Measurements from ENCODE around the gene PACSIN2.

The PACSIN2 gene

GRCh38 chr22:42878561-42879305 lies 136.2 kb downstream of the PACSIN2 start:
- H3K9me3 ChIP-seq = no peaks in the 10 kb centered on the region
- no peak overlapping the region for H3K4me3 ChIP-seq
- intact Hi-C loops (cut with DNase I; ENCODE audit: low total_unique reads) = no loop called here
- TF ChIP-seq, protein P1, sequence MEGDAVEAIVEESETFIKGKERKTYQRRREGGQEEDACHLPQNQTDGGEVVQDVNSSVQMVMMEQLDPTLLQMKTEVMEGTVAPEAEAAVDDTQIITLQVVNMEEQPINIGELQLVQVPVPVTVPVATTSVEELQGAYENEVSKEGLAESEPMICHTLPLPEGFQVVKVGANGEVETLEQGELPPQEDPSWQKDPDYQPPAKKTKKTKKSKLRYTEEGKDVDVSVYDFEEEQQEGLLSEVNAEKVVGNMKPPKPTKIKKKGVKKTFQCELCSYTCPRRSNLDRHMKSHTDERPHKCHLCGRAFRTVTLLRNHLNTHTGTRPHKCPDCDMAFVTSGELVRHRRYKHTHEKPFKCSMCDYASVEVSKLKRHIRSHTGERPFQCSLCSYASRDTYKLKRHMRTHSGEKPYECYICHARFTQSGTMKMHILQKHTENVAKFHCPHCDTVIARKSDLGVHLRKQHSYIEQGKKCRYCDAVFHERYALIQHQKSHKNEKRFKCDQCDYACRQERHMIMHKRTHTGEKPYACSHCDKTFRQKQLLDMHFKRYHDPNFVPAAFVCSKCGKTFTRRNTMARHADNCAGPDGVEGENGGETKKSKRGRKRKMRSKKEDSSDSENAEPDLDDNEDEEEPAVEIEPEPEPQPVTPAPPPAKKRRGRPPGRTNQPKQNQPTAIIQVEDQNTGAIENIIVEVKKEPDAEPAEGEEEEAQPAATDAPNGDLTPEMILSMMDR (IDR thresholded peaks at IDR 0.05) = no peak
- H3K4me1 ChIP-seq = peaks cover 0 to 14% (median 0%) of the 10 kb centered on the region in 4 donors
- H3K27ac ChIP-seq = no peak overlapping the region
- H3K27me3 ChIP-seq = no peaks in the 10 kb centered on the region
- H3K36me3 ChIP-seq = peaks cover 95 to 99% (median 95%) of the 10 kb centered on the region in 3 donors
- no peak for DNase-seq

DNA sequence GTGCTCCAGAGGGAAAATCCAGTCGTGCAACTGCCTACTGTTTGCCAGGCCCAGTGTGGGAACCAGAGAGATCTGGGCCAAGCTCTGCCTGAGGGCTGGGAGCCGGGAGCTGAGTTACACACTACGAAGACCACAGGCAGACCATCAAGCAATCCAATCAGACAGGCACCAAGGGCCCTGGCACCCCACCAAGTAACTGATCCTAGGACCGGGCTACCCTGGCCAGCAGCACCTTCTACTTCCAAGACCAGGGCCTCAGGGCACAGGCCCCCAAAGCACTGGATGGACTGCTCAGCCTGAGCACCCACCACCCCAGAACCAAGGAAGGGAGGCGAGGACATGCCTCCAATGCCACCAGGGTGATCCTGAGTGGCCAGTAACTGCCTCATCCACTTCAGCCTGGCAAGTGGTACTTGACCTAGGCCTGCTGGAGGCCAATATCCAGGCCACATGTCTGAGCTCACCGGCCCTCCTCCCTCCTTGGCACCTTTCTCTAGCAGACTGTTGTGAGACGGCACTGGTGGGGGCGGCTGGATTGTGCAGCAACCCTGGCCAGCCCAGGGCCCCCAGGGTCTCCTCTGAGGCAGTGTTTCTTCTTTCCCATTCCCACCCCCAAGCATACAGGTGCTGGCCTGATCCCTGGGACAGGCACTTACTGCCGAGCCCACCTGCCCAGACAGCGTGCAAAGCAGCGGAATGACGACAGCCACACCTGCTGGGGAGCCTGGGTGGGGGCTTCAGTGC lies 137.2 kb downstream of the PACSIN2 start:
- Histone ChIP-seq H3K4me1 (peaks cover 0 to 14% (median 0%) of the 10 kb centered on the region in 4 donors), H3K27ac (no peak overlapping the region), H3K9me3 (no peaks in the 10 kb centered on the region), H3K27me3 (no peaks in the 10 kb centered on the region), H3K4me3 (no peak overlapping the region), H3K36me3 (peaks cover 95 to 99% (median 96%) of the 10 kb centered on the region in 3 donors)
- intact Hi-C loops (cut with DNase I; ENCODE audit: low total_unique reads) = no loop called here
- no peak for DNase-seq
- TF ChIP-seq, protein P1 (IDR thresholded peaks at IDR 0.05) = no peak

DNA sequence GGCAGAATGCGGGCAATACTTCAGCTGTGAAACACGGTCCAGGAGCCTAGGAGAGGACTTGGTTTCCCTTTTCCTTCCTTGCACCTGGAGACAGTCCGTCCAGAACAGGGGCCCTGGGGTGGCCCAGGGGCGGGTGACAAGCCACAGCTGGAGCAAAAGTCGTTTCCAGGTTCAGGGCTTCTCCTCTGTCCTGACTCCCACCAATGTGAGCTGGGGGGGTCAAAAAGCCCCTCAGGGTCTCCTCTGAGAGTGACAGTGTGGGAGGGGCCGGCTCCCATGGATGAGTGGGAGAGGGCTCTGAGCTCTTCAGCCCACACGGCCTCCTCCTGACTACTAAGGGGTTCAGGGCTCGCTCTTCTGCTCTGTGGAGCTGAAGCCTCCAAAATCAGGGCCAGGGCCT lies 137.8 kb downstream of the PACSIN2 start:
- Histone ChIP-seq H3K36me3 (peaks cover 95 to 99% (median 97%) of the 10 kb centered on the region in 3 donors), H3K4me1 (peaks cover 0 to 14% (median 0%) of the 10 kb centered on the region in 4 donors), H3K4me3 (no peak overlapping the region), H3K27ac (no peak overlapping the region), H3K27me3 (no peaks in the 10 kb centered on the region), H3K9me3 (no peaks in the 10 kb centered on the region)
- TF ChIP-seq, protein P1 (IDR thresholded peaks at IDR 0.05) = no peak
- intact Hi-C loops (cut with DNase I; ENCODE audit: low total_unique reads) = no loop called here
- DNase-seq = no peak

- no peak overlapping the region for H3K4me3 ChIP-seq
- peaks cover 94 to 99% (median 95%) of the 10 kb centered on the region in 3 donors for H3K36me3 ChIP-seq
- H3K4me1 ChIP-seq = peaks cover 0 to 9% (median 0%) of the 10 kb centered on the region in 4 donors
- H3K27me3 ChIP-seq = no peaks in the 10 kb centered on the region
- DNase-seq = no peak
- TF ChIP-seq, protein P1 (IDR thresholded peaks at IDR 0.05) = no peak
- H3K9me3 ChIP-seq = no peaks in the 10 kb centered on the region
- intact Hi-C loops (cut with DNase I; ENCODE audit: low total_unique reads) = no loop called here
- no peak overlapping the region for H3K27ac ChIP-seq
Measured at GRCh38 chr22:42876041-42876440, 138.9 kb downstream of the PACSIN2 start.

DNA sequence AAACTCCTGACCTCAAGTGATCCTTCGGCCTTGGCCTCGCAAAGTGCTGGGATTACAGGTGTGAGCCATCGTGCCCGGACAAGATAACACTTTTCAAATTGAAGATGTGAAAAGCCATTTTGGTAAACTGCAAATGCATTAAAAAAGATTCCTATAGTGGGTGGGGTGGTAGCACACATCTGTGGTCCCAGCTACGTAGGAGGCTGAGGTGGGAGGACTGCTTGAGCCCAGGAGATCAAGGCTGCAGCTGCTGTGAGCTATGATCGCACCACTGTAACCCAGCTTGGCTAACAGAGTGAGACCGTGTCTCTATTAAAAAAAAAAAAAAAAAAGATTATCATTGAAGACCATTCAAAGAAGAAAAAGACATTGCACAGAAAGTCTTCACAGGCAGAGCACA lies 140.9 kb downstream of the PACSIN2 start:
- TF ChIP-seq, protein P1 (IDR thresholded peaks at IDR 0.05) = no peak
- Histone ChIP-seq H3K4me1 (peaks cover 0 to 11% (median 8%) of the 10 kb centered on the region in 4 donors), H3K9me3 (no peaks in the 10 kb centered on the region), H3K27me3 (no peaks in the 10 kb centered on the region), H3K27ac (no peak overlapping the region), H3K36me3 (peaks cover 82 to 94% (median 94%) of the 10 kb centered on the region in 3 donors), H3K4me3 (no peak overlapping the region)
- no peak for DNase-seq
- intact Hi-C loops (cut with DNase I; ENCODE audit: low total_unique reads) = no loop called here
